HG03159 (cell line): Measurements from ENCODE around the gene SNX27.
"Not testable (repeated sequence)": the region's sequence is repeated elsewhere in the genome, so short reads cannot be mapped to it uniquely, and the experiment has no call there.

Experiments
- ATAC-seq: cut with Tn5 transposase; IDR thresholded peaks from one replicate; pipeline ENCODE4 v1.9.1; 2021; ENCODE audit warnings: mild to moderate bottlenecking, moderate library complexity; ENCODE audit not compliant: unreplicated experiment

SNX27 gene

GRCh38 chr1:151638074-151638775, 26.4 kb downstream of the SNX27 start:
- no peak for ATAC-seq

GRCh38 chr1:151638812-151639211, 27.0 kb downstream of the SNX27 start:
- no peak for ATAC-seq

GRCh38 chr1:151639466-151639865, 27.6 kb downstream of the SNX27 start:
- ATAC-seq: no peak

GRCh38 chr1:151641229-151641628, 29.4 kb downstream of the SNX27 start:
- no peak for ATAC-seq

DNA sequence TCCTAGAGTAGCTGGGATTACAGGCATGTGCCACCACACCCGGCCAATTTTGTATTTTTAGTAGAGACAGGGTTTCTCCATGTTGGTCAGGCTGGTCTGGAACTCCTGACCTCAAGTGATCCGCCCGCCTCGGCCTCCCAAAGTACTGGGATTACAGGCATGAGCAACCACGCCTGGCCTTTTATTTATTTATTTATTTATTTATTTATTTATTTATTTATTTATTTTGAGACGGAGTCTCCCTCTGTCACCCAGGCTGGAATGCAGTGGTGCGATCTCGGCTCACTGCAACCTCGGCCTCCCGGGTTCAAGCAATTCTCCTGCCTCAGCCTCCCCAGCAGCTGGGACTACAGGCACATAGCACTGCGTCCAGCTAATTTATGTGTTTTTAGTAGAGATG, 31.2 kb downstream of the SNX27 start:
- not testable (repeated sequence) for ATAC-seq

GRCh38 chr1:151644001-151644400, 32.2 kb downstream of the SNX27 start:
- no peak for ATAC-seq

- no peak for ATAC-seq
Observed at GRCh38 chr1:151653397-151653796, 41.5 kb downstream of the SNX27 start.

GRCh38 chr1:151655371-151655770, 43.5 kb downstream of the SNX27 start:
- no peak for ATAC-seq

DNA sequence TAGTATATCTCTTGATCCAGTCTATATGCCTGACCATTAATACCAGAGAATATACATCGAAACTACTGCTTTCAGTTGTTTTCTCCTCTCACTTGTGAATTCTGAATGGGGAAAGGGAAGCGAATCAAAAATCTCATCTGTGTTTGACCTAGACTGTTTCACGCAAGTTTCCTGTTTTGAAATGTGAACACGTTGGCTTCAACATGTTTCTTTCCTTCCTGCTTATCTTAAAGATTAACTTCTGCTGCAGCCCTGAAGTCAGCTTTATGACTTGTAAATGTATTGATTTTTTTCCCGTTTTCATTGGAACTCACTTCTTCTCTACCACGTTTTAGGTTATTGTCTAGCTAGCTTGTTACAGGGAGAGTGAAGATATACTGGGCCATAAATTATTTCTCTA, 49.9 kb downstream of the SNX27 start:
- ATAC-seq: no peak

DNA sequence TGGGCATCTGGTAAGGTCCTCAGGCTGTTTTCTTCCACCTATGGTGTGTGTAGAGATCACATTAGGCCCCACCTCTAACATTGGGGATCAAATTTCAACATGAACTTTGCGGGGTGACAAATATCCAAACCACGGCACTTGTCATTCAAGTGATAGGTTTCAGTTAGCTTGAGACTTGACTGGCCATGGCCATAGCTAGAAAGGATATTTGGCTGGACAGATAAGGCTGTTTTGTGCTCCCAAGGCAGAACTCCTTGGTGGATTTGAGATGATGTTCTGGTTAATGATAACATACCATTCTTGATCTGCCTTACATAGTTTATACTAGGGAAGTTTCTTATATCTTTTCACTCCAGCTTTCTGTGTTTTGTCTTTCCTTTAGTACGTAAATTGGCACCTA, 56.2 kb downstream of the SNX27 start:
- no peak for ATAC-seq

- ATAC-seq: not testable (repeated sequence)
Observed at GRCh38 chr1:151670036-151670675, 58.3 kb downstream of the SNX27 start.

DNA sequence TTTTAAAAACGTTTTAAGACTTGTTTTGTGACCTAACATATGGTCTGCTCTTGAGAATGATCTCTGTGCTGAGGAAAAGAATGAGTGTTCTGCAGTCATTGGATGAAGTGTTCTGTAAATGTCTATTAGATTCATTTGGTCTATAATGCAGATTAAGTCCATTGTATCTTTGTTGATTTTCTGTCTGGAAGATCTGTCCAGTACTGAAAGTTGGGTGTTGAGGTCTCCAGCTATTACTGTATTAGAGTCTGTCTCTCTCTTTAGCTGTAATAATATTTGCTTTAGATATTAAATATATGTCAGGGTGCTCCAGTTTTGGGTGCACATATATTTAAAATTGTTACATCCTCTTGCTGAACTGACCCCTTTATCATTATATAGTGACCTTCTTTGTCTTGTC, 61.6 kb downstream of the SNX27 start:
- ATAC-seq: no peak

DNA sequence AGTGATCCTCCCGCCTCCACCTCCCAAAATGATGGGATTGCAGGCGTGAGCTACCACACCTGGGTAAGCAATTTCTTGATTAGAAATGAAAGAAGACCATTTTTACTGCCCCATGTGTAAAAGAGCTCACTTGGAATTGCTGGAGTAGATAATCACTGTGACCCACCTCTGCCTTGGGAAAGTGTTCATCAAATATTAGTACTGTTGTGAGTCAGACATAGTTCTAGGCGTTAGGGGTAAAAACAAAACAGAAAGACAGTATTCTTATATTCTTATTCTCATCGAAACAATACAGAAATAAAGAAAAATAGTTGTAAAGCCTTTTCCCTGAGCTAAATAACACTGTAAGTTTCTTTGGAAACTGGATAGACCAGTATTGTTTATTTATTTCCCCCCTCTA, 68.5 kb downstream of the SNX27 start:
- ATAC-seq: no peak

GRCh38 chr1:151680826-151681225, 69.0 kb downstream of the SNX27 start:
- no peak for ATAC-seq

DNA sequence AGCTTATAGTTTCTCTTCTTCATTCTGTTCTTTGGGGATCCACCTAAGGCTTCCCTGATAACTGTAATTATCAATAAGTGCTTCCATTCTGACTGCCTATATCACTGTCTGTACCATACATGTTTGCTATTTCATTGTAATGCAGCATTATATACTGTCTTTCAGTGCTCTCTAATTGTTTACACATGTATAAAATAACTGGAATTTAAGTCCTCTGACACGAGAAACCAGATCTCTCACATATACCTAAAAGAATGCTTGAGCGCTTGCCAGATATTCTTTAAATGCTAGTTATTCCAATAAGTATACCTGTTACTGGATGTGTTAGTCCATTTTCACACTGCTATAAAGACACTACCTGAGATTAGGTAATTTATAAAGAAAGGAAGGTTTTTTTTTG, 70.1 kb downstream of the SNX27 start:
- ATAC-seq: no peak

GRCh38 chr1:151682901-151683300, 71.1 kb downstream of the SNX27 start:
- ATAC-seq: not testable (repeated sequence)

GRCh38 chr1:151684128-151684527, 72.3 kb downstream of the SNX27 start:
- no peak for ATAC-seq

- ATAC-seq: no peak
Observed at GRCh38 chr1:151686561-151686960, 74.7 kb downstream of the SNX27 start.

DNA sequence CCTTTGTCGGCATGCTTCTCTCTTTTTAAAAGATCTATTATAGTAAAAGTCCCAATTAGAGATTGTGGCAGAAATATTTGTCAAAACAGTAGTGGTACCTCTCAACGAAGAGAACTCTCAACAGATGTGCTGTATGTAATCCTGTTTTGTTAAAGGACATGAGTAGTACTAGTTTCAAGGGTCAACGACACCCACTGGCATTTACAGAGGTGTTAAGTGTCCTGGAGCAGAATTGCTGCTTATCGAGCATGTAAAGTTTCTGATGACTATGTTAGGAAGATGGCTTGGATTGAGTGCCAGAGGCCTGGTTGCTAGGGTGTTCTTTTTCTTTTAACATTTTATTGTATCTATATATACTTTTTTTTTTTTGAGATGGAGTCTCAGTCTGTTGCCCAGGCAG, 77.6 kb downstream of the SNX27 start:
- ATAC-seq: no peak

- ATAC-seq: no peak
Observed at GRCh38 chr1:151692226-151692625, 80.4 kb downstream of the SNX27 start.

GRCh38 chr1:151693057-151693651, 81.3 kb downstream of the SNX27 start:
- no peak for ATAC-seq

DNA sequence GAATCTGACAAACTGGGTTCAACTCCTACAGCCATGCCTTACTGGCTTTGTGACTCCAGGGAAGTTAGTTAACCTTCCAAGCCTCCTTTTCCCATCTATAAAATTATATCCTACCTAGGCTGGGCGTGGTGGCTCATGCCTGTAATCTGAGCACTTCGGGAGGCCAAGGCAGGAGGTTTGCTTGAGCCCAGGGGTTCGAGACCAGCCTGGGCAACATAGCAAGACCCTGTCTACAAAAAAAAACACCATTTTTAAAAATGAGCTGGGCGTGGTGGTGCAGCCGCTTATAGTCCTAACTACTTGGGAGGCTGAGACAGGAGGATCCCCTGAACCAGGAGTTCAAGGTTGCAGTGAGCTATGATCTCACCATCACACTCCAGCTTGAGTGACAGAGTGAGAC, 89.7 kb downstream of the SNX27 start:
- no peak for ATAC-seq
